COLO829 (cell line): ENCODE results near the gene CHST15.

Source experiments
- DNase-seq: peaks from one replicate; pipeline ENCODE4 v3.0.0; 2012; ENCODE audit warnings: low spot score

CHST15 gene

GRCh38 chr10:123965973-123966895 is 127.2 kb downstream of the CHST15 start:
- no peak for DNase-seq

DNA sequence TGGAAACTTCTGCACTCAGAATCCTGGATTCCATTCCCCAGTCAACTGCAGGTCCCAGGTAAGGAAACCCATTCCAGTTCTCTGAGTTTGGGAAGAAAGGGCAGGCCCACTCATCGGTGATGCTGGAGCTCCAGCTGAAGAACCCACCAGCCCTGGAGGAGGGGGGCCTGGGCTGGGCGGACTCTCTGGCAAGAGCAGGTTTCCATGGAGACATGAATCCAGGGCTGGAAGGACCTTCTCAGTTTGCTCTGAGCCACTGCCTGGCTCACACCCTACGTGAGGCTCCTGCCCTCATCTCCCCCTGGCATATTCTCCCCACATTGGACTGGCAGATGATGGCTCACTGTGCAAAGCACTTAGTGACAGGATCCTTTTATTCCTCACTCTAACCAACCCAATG is 128.4 kb downstream of the CHST15 start:
- DNase-seq: no peak

- no peak for DNase-seq
Observed at GRCh38 chr10:123962756-123963530, 130.5 kb downstream of the CHST15 start.

DNA sequence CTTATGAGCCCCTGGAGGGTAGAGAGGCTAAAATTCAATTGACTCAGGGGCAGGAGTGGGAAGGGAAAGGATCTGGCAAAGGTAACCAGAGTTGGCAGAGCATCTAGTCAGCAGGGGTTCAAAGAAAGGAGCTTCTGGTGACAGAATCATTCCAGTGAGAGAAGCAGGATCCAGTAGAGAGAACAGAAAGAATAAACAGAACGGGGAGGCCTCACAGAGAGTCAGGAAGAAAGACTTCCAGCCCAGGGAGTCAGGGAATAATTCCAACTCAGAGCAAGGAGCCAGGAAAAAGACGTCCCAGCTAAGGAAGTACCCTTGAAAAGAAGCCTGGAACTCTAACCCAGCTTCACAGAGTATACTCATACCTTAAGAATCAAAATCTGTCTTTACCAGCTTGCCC is 135.2 kb downstream of the CHST15 start:
- DNase-seq: no peak
